ENCODE results near the gene DES. TPM values are rescaled to one million over a fixed set of nuclear protein-coding genes. Genes with fewer than 3 reads are reported as not detected.

DES gene
- total and polyA plus RNA-seq, 2 of the 13 experiments (the other 11 are each of a cell fraction or from before 2014, with no cell fraction given), result not detected

- TF ChIP-seq ZNF562 (CRISPR knock-in tag; IDR thresholded peaks at IDR 0.05; ENCODE audit: borderline replicate concordance) (no peak), TRIM24 (CRISPR knock-in tag; IDR thresholded peaks at IDR 0.05) (no peak), ARNT (IDR thresholded peaks at IDR 0.05) (no peak), ZNF687 (CRISPR knock-in tag; IDR thresholded peaks at IDR 0.05) (peak; percentile 80), YY1 (IDR thresholded peaks at IDR 0.05; ENCODE audit: insufficient read depth, insufficient replicate concordance, low read depth, low read length) (peak; percentile 61), HNF1B (CRISPR knock-in tag; IDR thresholded peaks at IDR 0.05) (no peak), ZFP36 (IDR thresholded peaks at IDR 0.05; ENCODE audit: borderline replicate concordance, low read depth, low read length, partially characterized antibody) (no peak), ZNF563 (CRISPR knock-in tag; IDR thresholded peaks at IDR 0.05) (peak; percentile 62; the same call in 1 of the 2 replicates), XBP1 (CRISPR knock-in tag; IDR thresholded peaks at IDR 0.05) (no peak), ZNF142 (CRISPR knock-in tag; IDR thresholded peaks at IDR 0.05) (peak; percentile 60; the same call in 1 of the 2 replicates), TBX3 (IDR thresholded peaks at IDR 0.05; ENCODE audit: borderline replicate concordance) (no peak), CENPBD1 (CRISPR knock-in tag; IDR thresholded peaks at IDR 0.05; ENCODE audit: borderline replicate concordance, low read depth) (0 out of 2 replicates have a peak, but pooled peaks have one; percentile 34), REPIN1 (CRISPR knock-in tag; IDR thresholded peaks at IDR 0.05; ENCODE audit: borderline replicate concordance, low read depth) (peak; percentile 56; the same call in 1 of the 2 replicates)
Measured at GRCh38 chr2:219388121-219388906, 29.9 kb upstream of the DES start (continued).

Measured in HepG2 (cell line).